Measurements from ENCODE around the gene PTPRN2. TPM values are rescaled to one million over a fixed set of nuclear protein-coding genes. Genes with fewer than 3 reads are reported as not detected.

The PTPRN2 gene
- total and polyA plus RNA-seq, 2 donors (not counting 3 experiments of a cell fraction or from before 2014, with no cell fraction given): 0.62 to 0.88 TPM

- Histone ChIP-seq H3K79me2 (ENCODE audit: control insufficient read depth, insufficient read depth, low read length) (no peaks in the 10 kb centered on the region), H3K36me3 (ENCODE audit: control insufficient read depth in 2 of 2, extremely low read depth in 1 of 2, insufficient read depth in 2 of 2, low read length in 2 of 2) (no peaks in the 10 kb centered on the region), H3K9me3 (replicated peaks; ENCODE audit: control insufficient read depth, insufficient read depth, low read length) (peaks cover 2% of the 10 kb centered on the region), H4K20me1 (replicated peaks; ENCODE audit: control insufficient read depth, extremely low read depth, insufficient read depth, low read length) (no peaks in the 10 kb centered on the region), H3K9ac (replicated peaks; ENCODE audit: extremely low read depth, insufficient read depth, low read length) (no peak overlapping the region), H3K4me2 (ENCODE audit: insufficient read depth, low read length) (no peak overlapping the region), H3K27me3 (ENCODE audit: control insufficient read depth in 2 of 2, insufficient read depth in 2 of 2, low read length in 2 of 2) (no peaks in the 10 kb centered on the region), H3K4me1 (ENCODE audit: control insufficient read depth, extremely low read depth, insufficient read depth, low read length) (no peaks in the 10 kb centered on the region), H3K27ac (ENCODE audit: insufficient read depth, low read depth, low read length) (no peak overlapping the region), H3K4me3 (replicated peaks in 1 of 3; ENCODE audit: insufficient read depth in 1 of 3, low read depth in 1 of 3, low read length in 3 of 3) (no peak overlapping the region), H2AFZ (ENCODE audit: low read depth, low read length) (no peak overlapping the region), H3K9me1 (replicated peaks; ENCODE audit: control insufficient read depth, extremely low read depth, insufficient read depth, low read length) (no peaks in the 10 kb centered on the region)
- DNase-seq (ENCODE audit: low read depth, low spot score) (no peak), FAIRE-seq (no peak)
- intact Hi-C loops (cut with micrococcal nuclease) (no loop called here), dilution Hi-C loops (cut with MboI; ENCODE audit: extremely low pct_ligation_motif_present, low sequenced_read_pairs) (no loop called here)
- ChIA-PET POLR2A (no interaction called here), CTCF (no interaction called here)
- no TSS peak for BruUV-seq (replicated peaks)
- TF ChIP-seq POLR2AphosphoS5 (IDR thresholded peaks at IDR 0.05; ENCODE audit: insufficient read depth, low read depth, low read length): no peak
- no peak for TF ChIP-seq FOS (IDR thresholded peaks at IDR 0.05; ENCODE audit: borderline replicate concordance, insufficient read depth, low read length)
- TF ChIP-seq MAX (IDR thresholded peaks at IDR 0.05; ENCODE audit: insufficient read depth, insufficient read length): no peak
- no peak for TF ChIP-seq EZH2 (IDR thresholded peaks at IDR 0.05; ENCODE audit: borderline replicate concordance, low read depth, low read length, severe bottlenecking)
- TF ChIP-seq JUN (IDR thresholded peaks at IDR 0.05; ENCODE audit: borderline replicate concordance, insufficient read depth, insufficient read length, low read depth): no peak
- TF ChIP-seq MYC (IDR thresholded peaks at IDR 0.05; ENCODE audit: low read depth, low read length): no peak
- no peak for TF ChIP-seq CTCF (IDR thresholded peaks at IDR 0.05; ENCODE audit: extremely low read depth in 1 of 2, insufficient read depth in 1 of 2, low read depth in 1 of 2, low read length in 2 of 2)
- TF ChIP-seq POLR2A (IDR thresholded peaks at IDR 0.05; ENCODE audit: low read depth, low read length): no peak
- no peak for TF ChIP-seq GATA2 (IDR thresholded peaks at IDR 0.05; ENCODE audit: insufficient read depth, insufficient read length, low read depth, low read length)
Measured at GRCh38 chr7:158539711-158540146, 47.9 kb downstream of the PTPRN2 start.

Measured in endothelial cell of umbilical vein (primary cell).